ENCODE results near the gene CCDC73.
"Not testable (repeated sequence)": the region's sequence is repeated elsewhere in the genome, so short reads cannot be mapped to it uniquely, and the experiment has no call there.

The CCDC73 gene

GRCh38 chr11:32705309-32706033, 89.0 kb downstream of the CCDC73 start:
- DNase-seq (ENCODE audit: low read depth, low spot score), result no peak

GRCh38 chr11:32704775-32705174, 89.7 kb downstream of the CCDC73 start:
- DNase-seq (ENCODE audit: low read depth, low spot score), result no peak

- DNase-seq (ENCODE audit: low read depth, low spot score), result no peak
Measured at GRCh38 chr11:32704261-32704660, 90.2 kb downstream of the CCDC73 start.

- DNase-seq (ENCODE audit: low read depth, low spot score), result no peak
Measured at GRCh38 chr11:32701616-32702015, 92.8 kb downstream of the CCDC73 start.

GRCh38 chr11:32698579-32698978, 95.9 kb downstream of the CCDC73 start:
- DNase-seq (ENCODE audit: low read depth, low spot score), result no peak

- no peak for DNase-seq (ENCODE audit: low read depth, low spot score)
Measured at GRCh38 chr11:32671051-32671450, 123.4 kb downstream of the CCDC73 start.

GRCh38 chr11:32659672-32660071, 134.8 kb downstream of the CCDC73 start:
- no peak for DNase-seq (ENCODE audit: low read depth, low spot score)

GRCh38 chr11:32658639-32659406, 135.6 kb downstream of the CCDC73 start:
- no peak for DNase-seq (ENCODE audit: low read depth, low spot score)

GRCh38 chr11:32643526-32643925, 150.9 kb downstream of the CCDC73 start:
- no peak for DNase-seq (ENCODE audit: low read depth, low spot score)

- no peak for DNase-seq (ENCODE audit: low read depth, low spot score)
Measured at GRCh38 chr11:32641361-32641760, 153.1 kb downstream of the CCDC73 start.

GRCh38 chr11:32635819-32636218, 158.6 kb downstream of the CCDC73 start:
- no peak for DNase-seq (ENCODE audit: low read depth, low spot score)

GRCh38 chr11:32630844-32631243, 163.6 kb downstream of the CCDC73 start:
- no peak for DNase-seq (ENCODE audit: low read depth, low spot score)

- no peak for DNase-seq (ENCODE audit: low read depth, low spot score)
Measured at GRCh38 chr11:32616903-32617302, 177.6 kb downstream of the CCDC73 start.

GRCh38 chr11:32615422-32615821, 179.0 kb downstream of the CCDC73 start:
- DNase-seq (ENCODE audit: low read depth, low spot score), result no peak

- no peak for DNase-seq (ENCODE audit: low read depth, low spot score)
Measured at GRCh38 chr11:32613500-32614151, 180.8 kb downstream of the CCDC73 start.

GRCh38 chr11:32610797-32611352, 183.6 kb downstream of the CCDC73 start:
- DNase-seq (ENCODE audit: low read depth, low spot score), result no peak

GRCh38 chr11:32608826-32609225, 185.6 kb downstream of the CCDC73 start:
- not testable (repeated sequence) for DNase-seq (ENCODE audit: low read depth, low spot score)

GRCh38 chr11:32606220-32606619, 188.2 kb downstream of the CCDC73 start:
- no peak for DNase-seq (ENCODE audit: low read depth, low spot score)

- no peak for DNase-seq (ENCODE audit: low read depth, low spot score)
Measured at GRCh38 chr11:32602657-32603415, 191.6 kb downstream of the CCDC73 start.

- no peak for DNase-seq (ENCODE audit: low read depth, low spot score)
Measured at GRCh38 chr11:32597921-32598320, 196.5 kb downstream of the CCDC73 start.

- DNase-seq (ENCODE audit: low read depth, low spot score), result not testable (repeated sequence)
Measured at GRCh38 chr11:32596114-32596513, 198.3 kb downstream of the CCDC73 start.
